Fibroblast of skin of scalp (primary cell): ENCODE data around the gene MORF4L1.
"Not testable (repeated sequence)": the region's sequence is repeated elsewhere in the genome, so short reads cannot be mapped to it uniquely, and the experiment has no call there.

Experiments used
- DNase-seq: peaks from one replicate; pipeline ENCODE4 v3.0.0-alpha.2; 2013

MORF4L1 gene

GRCh38 chr15:78927077-78927790 lies 54.5 kb downstream of the MORF4L1 start:
- no peak for DNase-seq

GRCh38 chr15:78928176-78928575 lies 55.5 kb downstream of the MORF4L1 start:
- DNase-seq: not testable (repeated sequence)

GRCh38 chr15:78928616-78929093 lies 56.0 kb downstream of the MORF4L1 start:
- no peak for DNase-seq

- DNase-seq: no peak
Measured at GRCh38 chr15:78929536-78930264, 57.0 kb downstream of the MORF4L1 start.

GRCh38 chr15:78930577-78931388 lies 58.1 kb downstream of the MORF4L1 start:
- DNase-seq: peak; percentile 64

- DNase-seq: no peak
Measured at GRCh38 chr15:78931439-78932257, 59.0 kb downstream of the MORF4L1 start.

GRCh38 chr15:78932258-78932808 lies 59.6 kb downstream of the MORF4L1 start:
- DNase-seq: no peak

- no peak for DNase-seq
Measured at GRCh38 chr15:78933187-78933822, 60.6 kb downstream of the MORF4L1 start.

GRCh38 chr15:78933823-78934654 lies 61.3 kb downstream of the MORF4L1 start:
- DNase-seq: no peak

GRCh38 chr15:78934655-78935023 lies 61.9 kb downstream of the MORF4L1 start:
- no peak for DNase-seq

GRCh38 chr15:78937132-78937739 lies 64.5 kb downstream of the MORF4L1 start:
- DNase-seq: no peak

- DNase-seq: no peak
Measured at GRCh38 chr15:78938658-78939488, 66.2 kb downstream of the MORF4L1 start.

GRCh38 chr15:78942741-78943140 lies 70.1 kb downstream of the MORF4L1 start:
- no peak for DNase-seq

GRCh38 chr15:78943692-78944091 lies 71.0 kb downstream of the MORF4L1 start:
- DNase-seq: no peak

- DNase-seq: no peak
Measured at GRCh38 chr15:78944202-78944625, 71.5 kb downstream of the MORF4L1 start.

GRCh38 chr15:78944669-78945407 lies 72.1 kb downstream of the MORF4L1 start, which contains the start of gene CTSH:
TSS of gene CTSH (minus strand) at chr15:78945046. CDS start at chr15:78944981, 65 bp downstream.
- DNase-seq: peak; percentile 35

GRCh38 chr15:78946493-78946892 lies 73.8 kb downstream of the MORF4L1 start:
- DNase-seq: no peak

GRCh38 chr15:78947506-78947905 lies 74.8 kb downstream of the MORF4L1 start:
- DNase-seq: no peak
